PC-9 (cell line): ENCODE results near the gene MAN1A1.

Source experiments
- CTCF ChIP-seq: fragments of 200-600 bp; sonication (generic); conservative IDR thresholded peaks from 2 replicates; pipeline ENCODE4 v1.6.1; 2017; ENCODE audit warnings: mixed run types, antibody characterized with exemption, mild to moderate bottlenecking, moderate library complexity
- EZH2 ChIP-seq: fragments of 200-600 bp; sonication (generic); IDR thresholded peaks from 2 replicates; pipeline ENCODE4 v1.8.0; 2017; ENCODE audit warnings: antibody characterized with exemption, low read depth

- TF ChIP-seq CTCF (no peak), EZH2 (no peak)
These were observed 125.4 kb downstream of the MAN1A1 start for GRCh38 chr6:119224095-119224701.
